Renal cortical epithelial cell (primary cell): Measurements from ENCODE around the gene DHODH. TPM values are rescaled to one million over a fixed set of nuclear protein-coding genes. Genes with fewer than 3 reads are reported as not detected.
"Not testable (repeated sequence)": the region's sequence is repeated elsewhere in the genome, so short reads cannot be mapped to it uniquely, and the experiment has no call there.

Source experiments
- DNase-seq: peaks from one replicate; pipeline ENCODE4 v3.0.0-alpha.2; 2011; ENCODE audit warnings: low read depth
- total RNA-seq: library from RNA; depleted of rRNA; stranded (reverse); fragments of >200 nt; gene quantifications from 2 replicates; pipeline ENCODE4 v1.2.3, GENCODE V29; 2014

The DHODH gene
- total RNA-seq, 1 donor from 2014 or later = 4.2 TPM

DNA sequence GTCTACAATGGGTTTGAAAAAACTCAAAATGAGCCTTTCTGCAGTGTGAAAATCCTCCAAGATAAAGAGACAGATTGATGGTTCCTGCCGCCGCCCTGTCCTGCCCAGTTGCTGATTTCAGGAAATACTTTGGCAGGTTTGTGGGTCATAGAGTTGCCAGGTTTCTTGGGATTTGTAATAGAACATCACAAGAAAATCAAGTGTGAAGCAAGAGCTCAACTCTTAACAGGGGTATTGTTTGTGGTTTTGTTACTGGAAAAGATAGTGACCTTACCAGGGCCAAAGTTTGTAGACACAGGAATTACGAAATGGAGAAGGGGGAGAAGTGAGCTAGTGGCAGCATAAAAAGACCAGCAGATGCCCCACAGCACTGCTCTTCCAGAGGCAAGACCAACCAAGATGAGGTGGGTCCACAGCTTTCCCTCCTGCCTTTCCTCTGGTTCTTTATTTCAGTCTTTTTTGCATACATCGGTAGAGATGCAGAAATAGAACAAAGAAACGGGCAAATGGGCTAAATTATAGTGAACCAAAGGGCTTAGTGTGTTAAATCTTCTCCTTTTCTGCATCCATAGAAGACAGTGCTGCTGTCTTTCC, 45.8 kb downstream of the DHODH start, which contains the start of gene HP:
Gene HP (plus strand): TSS at position 252 of the 594 bp plus-strand sequence. CDS start 148 bp downstream, at position 400.
- DNase-seq = peak; percentile 80

DNA sequence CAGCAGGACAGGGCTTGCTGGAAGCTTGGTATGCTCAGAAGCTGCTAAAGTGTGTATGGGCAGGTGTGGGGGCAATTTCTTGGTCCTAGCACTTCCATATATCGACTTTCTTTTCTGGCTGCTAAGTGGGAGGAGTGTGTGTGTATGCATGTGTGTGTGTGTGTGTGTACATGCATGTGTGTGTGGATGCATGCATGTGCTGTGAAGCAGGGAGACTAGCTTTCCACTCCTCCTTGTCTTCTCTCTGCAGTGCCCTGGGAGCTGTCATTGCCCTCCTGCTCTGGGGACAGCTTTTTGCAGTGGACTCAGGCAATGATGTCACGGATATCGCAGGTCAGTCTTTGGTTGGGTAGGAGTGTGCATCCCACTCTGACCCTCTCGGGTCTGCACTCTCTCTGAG, 47.4 kb downstream of the DHODH start:
- DNase-seq = no peak

DNA sequence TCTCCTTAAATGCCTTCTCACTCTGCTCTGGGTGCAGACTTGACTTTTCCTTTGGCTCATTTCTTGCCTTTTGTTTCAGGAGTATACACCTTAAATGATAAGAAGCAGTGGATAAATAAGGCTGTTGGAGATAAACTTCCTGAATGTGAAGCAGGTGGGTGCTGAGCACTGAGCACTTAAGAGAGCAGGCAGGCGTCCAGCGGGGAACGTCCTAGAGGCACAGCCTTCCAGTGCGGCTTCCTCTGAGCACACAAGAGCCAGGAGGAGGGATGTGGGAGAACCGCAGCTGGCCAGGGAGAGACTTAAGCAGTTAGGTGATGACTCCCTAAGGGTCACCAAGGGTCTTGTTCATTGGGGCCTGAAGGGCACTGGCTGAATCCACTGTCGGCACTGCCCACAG, 48.8 kb downstream of the DHODH start:
- DNase-seq = not testable (repeated sequence)

DNA sequence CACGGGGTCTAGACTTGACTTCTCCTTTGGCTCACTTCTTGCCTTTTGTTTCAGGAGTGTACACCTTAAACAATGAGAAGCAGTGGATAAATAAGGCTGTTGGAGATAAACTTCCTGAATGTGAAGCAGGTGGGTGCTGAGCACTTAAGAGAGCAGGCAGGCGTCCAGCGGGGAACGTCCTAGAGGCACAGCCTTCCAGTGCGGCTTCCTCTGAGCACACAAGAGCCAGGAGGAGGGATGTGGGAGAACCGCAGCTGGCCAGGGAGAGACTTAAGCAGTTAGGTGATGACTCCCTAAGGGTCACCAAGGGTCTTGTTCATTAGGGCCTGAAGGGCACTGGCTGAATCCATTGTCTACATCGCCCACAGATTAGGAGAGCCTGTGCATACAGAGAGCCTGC, 50.5 kb downstream of the DHODH start:
- not testable (repeated sequence) for DNase-seq

DNA sequence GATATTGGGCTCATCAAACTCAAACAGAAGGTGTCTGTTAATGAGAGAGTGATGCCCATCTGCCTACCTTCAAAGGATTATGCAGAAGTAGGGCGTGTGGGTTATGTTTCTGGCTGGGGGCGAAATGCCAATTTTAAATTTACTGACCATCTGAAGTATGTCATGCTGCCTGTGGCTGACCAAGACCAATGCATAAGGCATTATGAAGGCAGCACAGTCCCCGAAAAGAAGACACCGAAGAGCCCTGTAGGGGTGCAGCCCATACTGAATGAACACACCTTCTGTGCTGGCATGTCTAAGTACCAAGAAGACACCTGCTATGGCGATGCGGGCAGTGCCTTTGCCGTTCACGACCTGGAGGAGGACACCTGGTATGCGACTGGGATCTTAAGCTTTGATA, 51.9 kb downstream of the DHODH start:
- no peak for DNase-seq

DNA sequence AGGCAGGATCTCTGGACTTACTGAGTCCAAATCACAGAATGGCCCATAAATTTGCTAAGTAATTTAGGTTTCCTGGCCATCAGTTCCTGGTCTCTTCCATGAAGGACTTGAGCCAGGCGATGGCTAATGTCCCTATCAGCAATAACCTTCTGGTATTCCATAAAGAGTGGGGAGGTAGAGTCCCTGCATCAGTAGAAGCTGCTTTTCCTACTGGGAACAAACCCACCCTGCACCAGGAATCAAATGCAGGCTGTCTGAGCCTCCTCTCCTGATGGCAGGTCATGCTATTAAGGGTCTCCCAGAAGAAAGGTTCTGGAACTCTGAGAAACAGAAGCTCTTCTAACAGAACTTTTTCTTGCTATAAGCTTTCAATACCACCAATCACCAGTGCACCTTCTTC, 53.0 kb downstream of the DHODH start:
- no peak for DNase-seq

DNA sequence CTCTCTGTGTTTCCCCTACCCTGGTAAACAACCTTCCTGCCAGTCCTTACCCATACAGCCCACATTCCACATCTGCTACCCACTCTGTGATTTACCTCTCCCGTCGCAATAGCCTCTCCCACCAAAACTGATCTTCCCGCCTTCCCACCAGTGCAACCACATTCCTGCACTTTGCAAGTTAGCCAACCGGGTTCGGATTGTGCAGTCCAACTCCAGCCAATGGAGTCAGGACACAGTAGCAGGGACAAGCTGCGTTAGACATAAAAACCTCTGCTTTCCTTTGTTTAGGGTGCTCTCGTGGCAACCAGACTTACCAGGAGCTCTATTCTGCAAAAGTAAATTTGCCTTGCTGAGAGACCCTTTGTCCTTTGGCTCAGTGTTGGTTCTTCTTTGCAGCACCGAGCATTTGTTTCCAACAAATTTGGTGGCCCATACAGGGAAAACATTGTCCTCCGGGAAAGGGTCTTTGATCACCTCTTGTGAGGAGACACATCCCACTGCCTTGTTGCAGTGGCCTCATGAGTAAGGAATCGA, 55.9 kb downstream of the DHODH start:
- no peak for DNase-seq

DNA sequence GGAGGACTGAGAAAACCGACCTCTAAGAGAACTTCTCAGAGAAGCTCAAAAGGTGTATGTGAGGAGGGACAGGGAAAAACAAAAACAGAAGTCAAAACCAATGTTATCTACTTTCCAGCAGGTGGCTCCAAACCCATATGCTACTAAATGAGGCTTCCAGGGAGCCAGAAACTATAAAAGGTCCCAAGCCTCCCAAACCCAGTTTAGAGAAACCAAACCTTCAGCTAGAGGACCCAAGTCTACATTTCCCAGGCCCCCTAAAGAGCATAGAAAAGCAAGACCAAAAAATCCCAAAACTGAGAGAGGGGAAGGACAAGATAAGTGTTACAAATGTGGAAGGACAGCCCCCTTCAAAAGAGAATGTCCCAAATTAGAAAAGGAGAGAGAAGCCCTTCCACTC, 58.2 kb downstream of the DHODH start:
- peak; percentile 51 for DNase-seq

DNA sequence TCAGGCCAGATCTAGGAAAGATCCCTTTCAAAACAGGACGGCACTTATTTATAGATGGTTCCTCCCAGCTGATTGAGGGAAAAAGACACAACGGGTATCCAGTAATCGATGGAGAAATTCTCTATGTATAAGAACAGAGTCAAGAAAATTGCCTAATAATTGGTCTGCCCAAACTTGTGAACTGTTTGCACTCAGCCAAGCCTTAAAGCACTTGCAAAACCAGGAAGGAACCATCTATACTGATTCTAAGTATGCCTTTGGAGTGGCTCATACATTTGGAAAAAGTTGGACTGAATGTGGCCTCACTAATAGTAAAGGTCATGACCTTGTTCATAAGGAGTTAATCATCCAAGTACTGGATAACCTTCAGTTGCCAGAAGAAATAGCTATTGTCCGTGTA, 60.4 kb downstream of the DHODH start:
- peak; percentile 19 for DNase-seq

DNA sequence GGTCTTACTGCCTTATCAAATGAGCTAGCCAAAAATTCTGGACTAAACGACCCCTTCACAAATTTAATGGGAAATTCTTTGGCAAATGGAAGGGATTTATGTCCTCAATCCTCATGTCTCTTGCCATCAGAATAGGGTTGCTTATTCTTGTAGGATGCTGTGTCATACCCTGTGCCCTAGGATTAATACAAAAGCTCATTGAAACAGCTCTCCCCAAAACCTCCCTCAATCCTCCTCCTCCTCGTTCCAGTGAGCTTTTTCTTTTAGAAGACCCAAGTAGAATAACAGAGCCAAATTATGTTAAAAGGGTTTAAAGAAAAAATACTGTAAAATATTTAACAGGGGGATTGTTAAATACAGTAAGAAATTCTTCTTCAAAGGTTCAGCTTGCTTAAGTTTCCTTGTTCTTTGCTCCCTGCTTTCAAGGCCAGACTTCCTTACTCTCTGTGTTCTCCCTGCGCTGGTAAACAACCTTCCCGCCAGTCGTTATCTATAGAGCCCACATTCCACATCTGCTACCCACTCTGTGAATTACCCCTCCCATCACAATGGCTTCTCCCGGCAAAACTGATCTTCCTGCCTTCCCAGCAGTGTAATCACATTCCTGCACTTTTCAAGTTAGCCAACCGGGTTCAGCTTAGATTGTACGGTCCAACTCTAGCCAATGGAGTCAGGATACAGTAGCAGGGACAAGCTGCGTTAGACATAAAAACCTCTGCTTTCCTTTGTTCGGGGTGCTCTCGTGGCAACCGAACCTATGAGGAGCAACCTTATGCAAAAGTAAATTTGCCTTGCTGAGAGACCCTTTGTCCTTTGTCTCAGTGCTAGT, 64.2 kb downstream of the DHODH start:
- no peak for DNase-seq

DNA sequence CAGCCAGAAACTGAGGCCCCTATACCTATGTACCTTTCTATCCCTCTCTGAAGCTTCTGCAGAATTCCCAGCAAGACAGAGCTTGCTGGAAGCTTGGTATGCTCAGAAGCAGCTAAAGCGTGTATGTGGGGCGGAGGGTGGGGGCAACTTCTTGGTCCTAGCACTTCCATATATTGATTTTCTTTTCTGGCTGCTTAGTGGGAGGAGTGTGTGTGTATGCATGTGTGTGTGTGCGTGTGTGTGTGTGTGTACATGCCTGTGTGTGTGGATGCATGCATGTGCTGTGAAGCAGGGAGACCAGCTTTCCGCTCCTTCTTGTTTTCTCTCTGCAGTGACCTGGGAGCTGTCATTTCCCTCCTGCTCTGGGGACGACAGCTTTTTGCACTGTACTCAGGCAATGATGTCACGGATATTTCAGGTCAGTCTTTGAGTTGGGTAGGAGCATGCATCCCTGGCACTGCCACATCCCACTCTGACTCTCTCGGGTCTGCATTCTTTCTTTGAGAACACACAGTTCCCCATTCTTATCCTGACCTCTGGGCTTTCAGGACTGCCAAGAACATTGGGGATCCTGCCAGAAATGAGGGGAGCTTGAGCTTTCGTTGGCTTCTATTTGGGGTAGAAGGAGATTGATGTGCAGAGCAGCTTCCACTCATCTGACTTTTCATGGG, 65.2 kb downstream of the DHODH start:
- DNase-seq = no peak

DNA sequence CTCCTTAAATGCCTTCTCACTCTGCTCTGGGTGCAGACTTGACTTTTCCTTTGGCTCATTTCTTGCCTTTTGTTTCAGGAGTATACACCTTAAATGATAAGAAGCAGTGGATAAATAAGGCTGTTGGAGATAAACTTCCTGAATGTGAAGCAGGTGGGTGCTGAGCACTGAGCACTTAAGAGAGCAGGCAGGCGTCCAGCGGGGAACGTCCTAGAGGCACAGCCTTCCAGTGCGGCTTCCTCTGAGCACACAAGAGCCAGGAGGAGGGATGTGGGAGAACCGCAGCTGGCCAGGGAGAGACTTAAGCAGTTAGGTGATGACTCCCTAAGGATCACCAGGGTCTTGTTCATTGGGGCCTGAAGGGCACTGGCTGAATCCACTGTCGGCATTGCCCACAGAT, 66.5 kb downstream of the DHODH start:
- DNase-seq = not testable (repeated sequence)

Other genes starting within 250 kb of the DHODH start
- gene AP1G1, start 199.9 kb upstream of the DHODH start, total RNA-seq = 78.1 and 118 TPM in 2 replicates
- 16.0 and 34.2 TPM in 2 replicates for gene ATXN1L, start 162.8 kb upstream of the DHODH start, total RNA-seq
- 5.7 and 7.2 TPM in 2 replicates for gene ZNF821, start 124.6 kb upstream of the DHODH start, total RNA-seq
- 231 and 302 TPM in 2 replicates for gene IST1, start 113.2 kb upstream of the DHODH start, total RNA-seq
- under 0.01 TPM in 1 of 2 replicates, not detected in the other for gene PKD1L3, start 8.3 kb upstream of the DHODH start, total RNA-seq
- 1.8 TPM in 1 of 2 replicates, not detected in the other for gene HP, start 45.8 kb downstream of the DHODH start, total RNA-seq
- not detected in 2 replicates for gene HPR, start 54.5 kb downstream of the DHODH start, total RNA-seq
- 5.4 and 15.8 TPM in 2 replicates for gene TXNL4B, start 84.9 kb downstream of the DHODH start, total RNA-seq
- 52.4 and 72.9 TPM in 2 replicates for gene DHX38, start 85.1 kb downstream of the DHODH start, total RNA-seq
- 1.2 TPM in 1 of 2 replicates, not detected in the other for gene PMFBP1, start 163.4 kb downstream of the DHODH start, total RNA-seq